ENCODE measurements around the gene UBQLN4.
"Not testable (repeated sequence)": the region's sequence is repeated elsewhere in the genome, so short reads cannot be mapped to it uniquely, and the experiment has no call there.

UBQLN4 gene

DNA sequence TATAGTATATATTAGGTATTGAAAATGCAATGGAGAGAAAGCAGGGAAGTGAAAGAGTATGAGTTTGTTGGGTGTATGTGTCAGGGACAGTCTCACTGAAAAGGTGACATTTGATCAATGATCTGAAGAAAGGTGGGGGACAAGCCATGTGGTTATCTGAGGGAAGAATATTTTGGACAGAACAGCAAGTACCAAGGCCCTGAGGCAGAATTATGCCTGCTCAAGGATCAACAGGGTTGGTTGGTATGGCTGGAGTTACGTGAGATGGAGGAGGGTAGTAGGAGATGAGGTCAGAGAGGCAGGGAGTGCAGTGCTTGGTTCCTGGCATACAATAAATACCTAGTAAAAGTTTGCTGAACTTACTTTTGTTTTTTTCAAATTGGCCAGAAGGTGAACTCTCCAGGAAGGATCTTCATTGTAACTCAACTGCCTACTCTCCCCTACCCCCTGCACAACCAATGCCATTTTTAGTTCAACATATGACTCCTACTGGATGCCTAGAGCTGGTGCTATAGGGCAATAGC, 2.8 kb upstream of the UBQLN4 start:
- DNase-seq = no peak

DNA sequence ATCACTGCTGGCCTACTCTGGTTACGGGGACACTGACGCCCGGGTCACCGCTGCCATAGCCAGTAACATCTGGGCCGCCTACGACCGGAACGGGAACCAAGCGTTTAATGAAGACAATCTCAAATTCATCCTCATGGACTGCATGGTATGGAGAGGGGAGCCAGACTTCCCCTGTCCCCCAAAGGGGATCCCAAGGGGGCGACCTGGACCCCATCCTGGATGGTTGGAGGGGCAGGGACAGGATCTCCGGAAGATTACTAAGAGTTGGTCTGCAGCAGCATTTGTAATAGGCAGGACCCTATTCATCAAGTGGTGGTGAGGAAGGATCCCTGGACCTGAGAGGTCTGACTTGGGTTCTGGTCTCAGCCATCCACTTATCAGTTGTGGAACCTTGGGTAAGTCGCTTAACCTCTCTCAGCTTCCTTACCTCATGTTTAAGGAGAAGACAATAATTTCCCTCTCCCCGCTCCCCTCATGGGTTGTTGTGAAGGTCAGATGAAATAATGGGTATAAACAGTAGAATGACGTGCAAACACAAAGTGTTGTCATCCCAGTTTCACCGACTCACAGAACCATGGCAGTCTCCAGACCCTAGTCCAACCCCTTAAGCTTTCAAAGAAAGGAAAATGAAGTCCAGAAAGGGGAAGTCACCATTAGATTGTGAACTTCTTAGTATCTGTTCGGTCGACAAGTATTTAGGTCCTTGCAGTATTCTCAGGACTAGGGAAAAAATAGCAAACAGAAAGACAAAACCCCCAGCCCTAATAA, 1.9 kb upstream of the UBQLN4 start:
- no peak for DNase-seq

DNA sequence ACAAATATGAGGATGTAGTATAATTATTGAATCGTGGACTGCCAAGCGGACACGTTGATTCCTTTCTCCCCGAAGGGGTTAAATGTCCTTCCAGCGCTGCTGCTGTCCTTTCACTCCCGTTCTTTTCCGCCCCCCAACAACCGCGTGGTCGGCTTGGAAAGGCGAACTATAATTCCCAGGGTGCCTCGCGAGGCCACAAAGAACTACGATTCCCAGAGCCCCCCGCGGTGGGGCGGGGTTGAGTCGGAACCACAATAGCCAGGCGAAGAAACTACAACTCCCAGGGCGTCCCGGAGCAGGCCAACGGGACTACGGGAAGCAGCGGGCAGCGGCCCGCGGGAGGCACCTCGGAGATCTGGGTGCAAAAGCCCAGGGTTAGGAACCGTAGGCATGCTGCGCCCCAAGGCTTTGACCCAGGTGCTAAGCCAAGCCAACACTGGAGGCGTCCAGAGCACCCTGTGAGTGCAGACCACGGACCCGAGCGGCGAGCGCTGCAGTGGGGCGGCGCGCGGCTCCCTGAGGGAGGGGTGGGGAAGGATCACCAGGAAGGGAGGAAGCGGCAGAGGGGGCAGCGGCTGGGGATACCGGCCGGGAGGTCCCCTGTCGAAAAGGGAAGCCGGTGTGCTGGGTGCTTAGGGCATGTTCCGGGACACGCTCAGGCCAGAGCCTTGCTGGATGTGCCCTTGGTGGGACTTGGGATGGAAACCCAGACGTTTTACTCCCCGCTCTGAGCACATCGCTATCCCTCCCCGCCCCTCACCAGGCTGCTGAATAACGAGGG, 1.1 kb upstream of the UBQLN4 start, which contains the start of gene LAMTOR2:
TSS of gene LAMTOR2 (plus strand) at position 283 of the 781 bp plus-strand sequence. CDS start at position 391, 108 bp downstream.
- DNase-seq = peak; percentile 96

DNA sequence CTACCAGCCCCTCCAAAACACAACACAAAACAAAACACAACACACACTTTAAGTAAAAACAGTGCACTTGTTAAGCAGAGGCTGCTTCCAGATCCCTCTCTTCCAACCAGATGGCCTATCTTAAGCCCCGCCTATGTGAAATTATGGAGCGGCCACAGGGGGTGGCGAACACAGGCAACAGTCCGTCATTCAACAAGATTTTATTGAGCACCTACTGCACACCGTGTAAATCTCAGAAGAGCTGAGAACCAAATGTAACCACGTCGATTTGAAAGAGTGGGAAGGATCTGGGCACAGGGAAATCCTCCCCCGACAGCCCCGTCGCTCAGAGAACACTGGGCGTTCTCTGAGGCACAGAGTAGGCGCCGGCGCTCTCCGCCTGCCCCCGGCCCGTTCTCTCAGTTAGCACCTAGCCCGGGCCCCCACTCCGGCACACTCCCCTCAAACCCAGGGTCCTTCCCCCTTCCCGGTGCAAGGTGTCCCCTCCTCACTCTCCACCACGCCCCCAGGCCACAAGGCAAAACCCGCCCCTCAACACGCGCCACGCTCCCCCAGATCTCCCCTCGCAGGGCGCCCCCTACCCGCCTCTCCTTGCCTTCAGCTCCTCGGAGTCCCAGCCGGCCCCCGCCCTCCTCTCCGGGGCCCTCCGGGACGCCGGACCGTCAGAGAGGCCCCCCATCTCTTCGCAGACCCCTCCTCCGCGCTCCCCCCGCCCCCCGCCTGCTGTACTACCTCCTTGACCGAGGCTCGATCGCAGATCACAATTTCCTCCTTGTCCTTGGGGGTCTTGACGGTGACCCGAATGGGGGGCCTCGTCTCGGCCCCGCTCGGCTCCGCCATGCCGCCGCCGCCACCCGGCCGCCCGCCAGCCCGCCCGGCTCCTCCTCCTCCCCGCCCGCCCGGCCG, 483 bp downstream of the UBQLN4 start:
- peak; percentile 68 for DNase-seq

DNA sequence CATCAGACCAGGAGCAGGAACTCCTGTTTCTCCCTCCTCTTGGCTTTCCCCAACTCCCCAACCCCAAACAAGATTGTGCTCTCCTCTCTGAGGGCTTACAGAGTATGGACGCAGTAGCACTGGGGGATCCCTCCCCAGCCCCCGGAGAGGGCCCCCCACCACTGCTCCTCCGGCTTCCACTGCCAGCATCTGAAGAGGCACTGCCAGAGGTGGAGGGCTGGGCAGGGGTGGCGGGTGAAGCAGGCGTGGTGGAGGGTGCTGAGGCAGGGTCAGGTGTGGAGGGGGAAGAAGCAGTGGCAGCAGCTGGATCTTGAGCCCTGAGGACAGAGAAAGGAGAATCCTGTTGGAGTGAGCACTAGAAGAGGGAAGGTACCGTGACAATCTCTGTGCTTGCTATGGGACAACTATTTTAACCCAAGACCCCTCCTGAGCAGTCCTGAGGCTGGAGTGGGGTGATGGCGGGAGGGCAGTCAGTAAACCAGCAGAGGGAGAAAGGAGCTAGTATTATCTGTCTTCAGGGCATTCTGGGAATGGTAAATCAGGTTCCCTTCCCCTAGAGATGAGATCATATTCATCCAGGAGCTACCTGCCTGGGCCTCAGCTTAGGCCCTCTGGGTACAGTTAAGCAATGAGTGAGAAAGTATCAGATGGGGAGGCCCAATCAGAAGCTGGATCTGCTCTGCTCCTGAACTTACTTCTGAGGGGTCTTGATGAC, 2.4 kb downstream of the UBQLN4 start:
- no peak for DNase-seq

DNA sequence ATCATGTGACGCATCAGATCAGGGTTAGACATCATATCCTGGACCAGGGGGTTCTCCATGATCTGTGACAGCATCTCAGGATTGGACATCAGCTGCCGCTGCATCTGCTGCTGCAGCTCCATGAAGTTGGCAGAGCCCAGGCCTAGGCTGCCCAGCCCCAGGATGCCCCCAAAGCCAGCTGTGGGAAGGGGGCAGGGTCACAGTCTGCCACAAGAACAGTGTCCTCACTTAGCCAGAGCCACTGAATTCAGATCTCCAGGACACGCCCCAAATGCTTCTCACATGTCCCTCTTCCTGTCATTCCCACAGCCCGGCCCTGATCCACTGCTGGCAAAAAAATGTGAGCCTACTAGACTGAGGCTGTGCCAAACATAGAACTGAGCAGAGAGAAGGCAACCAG, 3.2 kb downstream of the UBQLN4 start:
- no peak for DNase-seq

DNA sequence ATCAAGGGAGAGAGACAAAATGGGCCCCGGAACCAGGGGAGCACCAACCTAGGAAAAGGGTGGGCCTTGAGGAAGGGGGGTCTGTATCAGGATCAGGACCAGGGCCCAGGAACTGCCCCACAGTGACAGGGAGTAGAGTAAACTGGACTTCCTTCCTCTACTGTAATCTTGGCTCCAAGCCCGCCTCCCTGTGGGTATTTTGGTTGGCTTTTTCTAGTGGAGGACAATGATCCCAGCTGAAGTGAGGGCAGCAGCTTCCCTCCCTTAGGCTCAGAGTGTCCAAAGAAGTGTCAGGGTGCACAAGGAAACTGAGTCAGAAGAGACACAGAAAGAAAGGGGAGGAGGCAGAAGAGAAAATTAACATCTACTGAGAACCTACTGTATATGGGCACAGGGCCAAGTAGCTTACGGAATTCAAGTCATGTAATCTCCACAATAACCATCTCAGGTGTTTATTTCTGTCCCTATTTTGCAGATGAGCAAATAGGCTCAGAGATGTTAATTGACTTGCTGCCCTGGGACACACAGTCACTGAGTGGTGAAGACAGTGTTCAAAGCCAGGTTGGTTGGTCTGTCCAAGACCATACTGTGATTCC, 4.8 kb downstream of the UBQLN4 start:
- no peak for DNase-seq

DNA sequence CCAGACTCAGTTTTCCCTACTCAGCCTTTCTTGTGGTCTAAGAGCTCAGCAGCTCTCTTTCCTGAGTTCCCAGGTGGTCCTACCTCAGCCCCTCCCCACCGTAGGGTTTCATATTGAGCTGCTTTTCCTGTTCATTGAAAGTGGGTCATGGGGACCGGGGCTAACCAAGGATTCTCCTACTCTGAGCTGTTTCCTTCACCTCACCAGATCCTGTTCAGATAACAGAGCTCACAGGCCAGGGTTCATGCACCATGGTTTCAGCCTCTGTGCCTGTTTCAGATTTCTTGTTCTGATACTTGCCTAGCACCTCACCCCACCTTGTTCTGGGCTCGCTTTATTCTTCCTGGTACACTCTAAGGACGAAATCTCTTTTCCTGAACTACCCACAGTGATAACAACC, 8.5 kb downstream of the UBQLN4 start:
- no peak for DNase-seq

DNA sequence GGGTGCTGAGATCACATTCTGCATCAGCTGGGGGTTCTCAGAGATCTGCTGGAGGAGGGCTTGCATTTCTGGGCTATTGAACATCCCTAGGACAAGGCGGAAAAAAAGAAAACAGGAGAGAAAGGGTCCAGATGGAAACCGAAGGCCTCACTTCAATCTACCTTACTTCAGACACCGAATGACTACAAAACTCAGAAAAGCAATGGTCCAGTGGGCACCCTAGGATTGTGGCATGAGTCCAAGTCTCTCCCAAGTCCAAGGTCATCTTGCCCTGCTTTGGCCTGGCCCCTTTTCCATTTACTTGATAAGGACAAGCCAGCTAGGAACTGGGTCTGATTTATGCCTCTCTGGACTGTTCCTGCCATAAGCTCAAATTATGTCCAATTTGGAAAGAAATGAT, 10.8 kb downstream of the UBQLN4 start:
- DNase-seq = no peak

DNA sequence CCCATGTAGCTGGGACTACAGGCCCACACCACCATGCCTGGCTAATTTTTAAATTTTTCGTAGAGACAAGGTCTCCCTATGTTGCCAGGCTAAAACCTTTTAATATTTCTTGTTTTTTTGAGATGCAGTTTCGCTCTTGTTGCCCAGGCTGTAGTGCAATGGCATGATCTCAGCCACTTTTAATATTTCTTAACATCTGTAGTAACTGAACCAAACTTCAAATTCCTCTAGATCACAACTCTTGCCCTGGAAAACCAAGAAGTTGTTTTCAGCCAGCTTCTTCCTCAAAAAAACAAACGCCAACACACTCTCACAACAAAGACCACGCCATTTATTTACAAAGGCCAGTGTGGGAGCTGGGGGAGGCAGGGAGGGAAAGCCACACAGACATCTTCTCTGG, 18.6 kb downstream of the UBQLN4 start:
- not testable (repeated sequence) for DNase-seq

DNA sequence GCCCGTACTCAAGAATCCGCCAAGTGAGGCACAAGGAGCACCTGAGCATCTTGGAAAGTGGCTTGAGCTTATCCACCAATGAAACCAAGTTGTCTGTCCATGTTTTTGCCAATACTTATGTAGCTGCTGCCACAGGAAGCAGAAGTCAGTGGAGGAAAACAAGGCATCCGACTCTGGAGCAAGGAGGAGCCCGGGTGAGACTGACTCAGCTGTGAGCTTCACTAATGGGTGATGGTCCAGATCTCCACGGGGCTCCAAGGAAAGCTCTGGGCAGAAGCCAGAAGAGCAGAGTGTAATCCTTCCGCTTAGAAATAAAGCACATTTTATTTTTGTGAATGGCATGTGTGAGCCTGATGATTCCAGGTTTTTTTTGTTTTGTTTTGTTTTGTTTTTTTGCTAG, 20.6 kb downstream of the UBQLN4 start:
- no peak for DNase-seq

DNA sequence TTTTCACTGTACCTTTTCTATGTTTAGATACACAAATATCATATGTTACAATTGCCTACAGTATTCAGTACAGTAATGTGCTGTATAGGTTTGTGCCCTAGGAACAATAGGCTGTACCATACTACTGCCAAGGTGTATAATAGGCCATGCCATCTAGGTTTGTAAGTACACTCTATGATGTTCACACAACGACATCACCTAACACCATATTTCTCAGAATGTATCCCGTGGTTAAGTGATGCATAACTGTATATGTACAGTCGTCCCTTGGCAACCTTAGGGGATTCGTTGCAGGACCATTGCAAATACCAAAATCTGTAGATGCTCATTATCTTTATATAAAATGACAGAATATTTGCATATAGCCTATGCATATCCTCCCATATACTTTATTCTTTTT, 27.0 kb downstream of the UBQLN4 start:
- no peak for DNase-seq

DNA sequence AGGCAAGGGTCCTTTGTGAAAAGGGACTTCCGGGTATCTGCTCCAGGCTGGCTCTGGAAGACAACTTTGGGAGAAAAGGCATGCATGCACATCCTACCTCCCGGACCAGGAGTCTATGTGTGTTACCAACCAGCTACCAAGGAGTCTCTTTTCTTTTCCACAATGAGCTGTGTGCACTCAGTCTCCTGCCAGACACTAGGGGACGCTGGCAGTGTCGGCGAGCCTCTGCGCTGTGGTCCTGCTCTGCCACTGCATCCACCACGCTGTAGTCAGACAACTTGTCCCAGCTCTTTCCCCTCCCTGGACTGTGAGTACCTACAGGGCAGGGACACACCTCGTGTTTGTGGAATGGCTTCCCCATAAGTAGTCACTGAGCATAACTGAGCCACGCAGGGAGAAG, 27.7 kb downstream of the UBQLN4 start:
- peak; percentile 40 for DNase-seq

DNA sequence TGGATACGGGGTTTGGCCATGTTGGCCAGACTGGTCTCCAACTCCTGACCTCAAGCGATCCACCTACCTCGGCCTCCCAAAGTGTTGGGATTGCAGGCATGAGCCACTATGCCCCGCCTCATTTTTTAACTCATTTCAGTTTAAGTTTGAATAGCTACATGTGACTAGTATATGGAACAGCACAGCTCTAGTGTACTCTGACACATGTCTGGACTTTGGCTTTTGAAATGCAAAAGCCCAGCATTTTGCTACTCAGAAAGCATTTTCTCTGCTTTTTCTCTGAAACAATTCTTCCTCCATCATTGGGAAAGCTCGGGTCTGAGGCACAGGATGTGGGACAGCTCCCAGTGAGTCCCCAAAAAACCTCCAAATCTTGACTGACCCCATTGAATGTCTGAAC, 28.8 kb downstream of the UBQLN4 start:
- no peak for DNase-seq

DNA sequence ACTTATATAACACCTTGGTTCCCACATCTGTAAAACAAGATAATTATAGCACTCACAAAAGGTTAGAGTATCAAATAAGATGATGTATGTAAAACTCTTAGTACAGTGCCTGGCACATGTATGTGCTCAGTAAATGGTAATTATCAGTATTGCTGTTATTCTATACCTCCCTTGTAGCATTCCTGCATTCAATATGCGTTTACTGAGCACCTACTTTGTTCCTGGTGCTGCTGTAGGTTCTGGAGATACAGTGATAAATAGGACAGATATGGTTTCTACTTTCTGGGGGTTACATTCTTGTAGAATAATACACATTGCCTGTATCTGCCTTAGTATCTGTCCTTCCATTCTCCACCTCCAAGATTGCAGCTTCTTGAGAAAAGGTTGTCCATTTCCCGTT, 31.6 kb downstream of the UBQLN4 start:
- DNase-seq = no peak

DNA sequence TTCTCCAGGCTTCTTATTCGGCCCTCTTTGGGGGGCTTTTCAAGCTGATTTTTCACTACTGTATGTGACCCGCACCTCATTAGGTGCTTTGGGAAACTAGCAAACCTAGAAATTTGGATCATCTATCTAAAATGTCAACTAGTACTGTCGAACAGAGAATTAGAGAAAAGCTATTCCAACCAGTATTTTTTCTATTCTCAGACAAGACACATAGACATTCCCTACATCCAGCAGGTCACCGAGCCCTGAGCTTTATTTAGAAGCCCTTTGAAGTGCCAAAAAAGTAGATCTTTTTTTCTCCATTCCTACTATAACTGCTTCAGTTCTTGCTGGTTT, 32.5 kb downstream of the UBQLN4 start:
- DNase-seq = no peak

DNA sequence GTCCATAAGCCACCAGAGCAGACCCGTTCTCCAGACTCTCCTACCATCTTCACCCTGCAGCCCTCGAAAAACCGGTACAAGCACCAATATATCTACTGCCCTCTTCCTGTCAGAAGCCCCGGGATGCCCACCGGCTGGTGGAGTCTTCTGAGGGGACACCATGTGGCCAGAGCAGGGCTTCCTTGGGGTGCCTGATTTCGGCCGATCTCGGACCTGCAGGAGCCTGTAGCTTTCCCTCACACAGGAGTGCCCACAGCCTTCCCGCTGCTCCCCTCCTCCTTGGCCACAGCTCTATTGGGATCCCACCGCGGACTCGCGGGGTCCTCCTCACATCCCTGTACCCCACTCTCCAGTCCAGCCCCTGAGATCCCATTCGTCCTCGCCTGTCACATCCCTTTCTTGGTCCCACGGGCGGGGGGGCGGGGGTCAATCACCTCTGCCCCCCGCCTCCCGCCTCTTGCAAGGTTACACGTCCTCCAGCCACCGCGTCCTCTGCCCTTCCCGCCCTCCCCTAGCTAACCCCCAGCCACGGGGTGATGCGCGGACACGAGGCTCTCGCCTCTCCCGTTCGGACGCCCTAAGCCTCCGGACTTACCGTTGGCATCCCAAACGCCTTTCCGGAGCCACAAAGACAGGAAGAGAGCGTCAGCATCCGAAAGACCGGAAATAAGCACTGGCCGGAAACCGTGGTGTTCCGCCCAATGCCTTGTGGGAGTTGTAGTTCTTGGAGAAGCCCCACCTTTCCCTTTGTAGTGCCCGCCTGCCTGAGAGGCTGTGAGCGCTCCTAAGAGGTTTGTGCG, 33.1 kb downstream of the UBQLN4 start, which contains the start of gene SSR2:
TSS of gene SSR2 (minus strand) at position 659 of the 800 bp plus-strand sequence. CDS start 784 bp downstream, outside the sequence.
- peak; percentile 87 for DNase-seq

DNA sequence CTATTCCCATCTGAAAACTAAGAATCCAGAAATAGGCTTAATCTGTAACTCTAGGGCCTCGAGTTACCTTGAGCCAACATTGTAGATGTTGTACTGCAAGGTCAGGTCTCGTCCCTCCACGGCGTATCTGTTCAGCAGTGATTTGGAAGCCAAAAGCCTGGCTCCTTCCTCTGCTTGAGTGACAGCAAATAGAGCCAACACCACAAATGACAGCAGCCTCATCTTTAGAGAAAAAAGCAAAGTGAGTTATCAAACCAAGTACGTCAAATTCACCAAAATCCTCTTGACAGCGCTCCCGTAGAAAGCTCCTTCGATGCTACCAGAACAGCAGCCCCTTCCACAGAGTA, 33.7 kb downstream of the UBQLN4 start:
- DNase-seq = no peak

DNA sequence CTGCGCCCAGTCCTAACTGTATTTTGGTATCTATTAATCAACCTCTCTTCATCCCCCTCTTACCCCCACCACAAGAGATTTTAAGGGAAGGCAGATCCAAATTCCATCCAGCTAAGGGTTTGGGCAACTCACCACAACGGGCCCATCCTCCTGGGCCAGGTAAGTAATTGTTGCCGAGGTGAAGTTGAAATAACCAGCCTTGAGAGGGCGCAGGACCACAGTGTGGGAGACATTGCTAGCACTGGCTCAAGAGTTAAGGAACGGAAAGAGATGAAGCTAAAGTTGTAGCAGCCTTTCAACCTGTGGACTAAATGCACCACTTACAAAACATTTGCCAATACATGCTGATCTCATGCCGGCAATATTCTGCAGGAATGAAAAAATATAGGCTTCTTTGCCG, 38.8 kb downstream of the UBQLN4 start:
- DNase-seq = no peak

DNA sequence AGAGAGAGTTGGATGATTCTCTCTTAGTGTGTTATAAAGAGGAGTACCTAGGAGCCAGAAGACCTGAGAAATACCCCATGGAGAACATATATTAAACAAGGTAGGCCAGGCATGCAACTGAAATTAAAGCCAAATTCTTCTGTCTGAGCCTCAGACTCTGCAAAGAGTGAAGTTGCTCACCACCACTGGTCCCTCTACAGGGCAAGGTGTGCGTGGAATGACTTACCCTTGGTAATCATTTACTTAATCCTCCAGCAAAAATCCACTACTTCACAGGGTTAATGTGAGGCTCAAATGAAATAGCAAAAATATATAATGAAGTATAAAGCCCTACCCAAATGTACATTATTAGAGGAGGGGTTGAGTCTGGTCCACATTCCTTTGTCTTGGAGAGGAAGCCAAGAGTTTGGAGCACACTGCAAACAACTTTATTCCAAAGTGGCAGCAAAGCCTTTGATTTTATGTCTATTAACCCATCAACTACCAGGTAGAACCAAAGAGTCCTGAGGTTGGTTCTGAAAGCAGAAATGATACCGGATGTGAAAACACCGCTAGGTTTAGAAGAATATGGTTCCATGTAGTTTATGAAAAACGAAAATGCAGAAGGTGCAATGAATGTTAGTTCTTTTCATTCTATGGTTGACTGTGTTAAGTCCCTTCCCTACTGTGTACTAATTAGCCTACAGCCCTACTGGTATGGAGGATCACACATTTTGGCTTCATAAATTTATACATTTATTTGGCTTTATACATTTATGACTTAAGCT, 41.4 kb downstream of the UBQLN4 start:
- no peak for DNase-seq

Measured in stimulated activated CD4-positive, alpha-beta T cell treated with anti-CD3 and anti-CD28 coated beads, Interleukin-1b, Interleukin-23, amount 100 ng/mL, for 48 hours (primary cell).